ENCODE results near the gene PGAP3.

GRCh38 chr17:39732586-39732985 is 44.7 kb upstream of the PGAP3 start:
- TF ChIP-seq POLR2A (IDR thresholded peaks at IDR 0.05; ENCODE audit: low read length) (no peak), GATA1 (IDR thresholded peaks at IDR 0.05; ENCODE audit: low read depth, low read length) (no peak)
